WI38 (cell line): ENCODE data around the gene SMAD9.

ENCODE experiments used
- H3K4me3 ChIP-seq: 2 replicates; pipeline ENCODE4 v1.5.1; 2011; ENCODE audit warnings: low read depth, mild to moderate bottlenecking, control low read depth, low read length
- CTCF ChIP-seq: IDR thresholded peaks from 2 replicates; pipeline ENCODE4 v1.5.1; 2012; ENCODE audit warnings: low read depth, mild to moderate bottlenecking, control low read depth, low read length

The SMAD9 gene

GRCh38 chr13:36945078-36945477 lies 25.0 kb upstream of the SMAD9 start:
- no peak overlapping the region for H3K4me3 ChIP-seq
- TF ChIP-seq CTCF = no peak

GRCh38 chr13:36925603-36926002 lies 5.6 kb upstream of the SMAD9 start:
- no peak for TF ChIP-seq CTCF
- no peak overlapping the region for H3K4me3 ChIP-seq

- TF ChIP-seq CTCF = no peak
- H3K4me3 ChIP-seq = no peak overlapping the region
These were observed 4.0 kb upstream of the SMAD9 start for GRCh38 chr13:36924001-36924400.

- no peak overlapping the region for H3K4me3 ChIP-seq
- no peak for TF ChIP-seq CTCF
These were observed 1.7 kb upstream of the SMAD9 start for GRCh38 chr13:36921631-36922301.

GRCh38 chr13:36920616-36921185 lies 663 bp upstream of the SMAD9 start:
- no peak for TF ChIP-seq CTCF
- peak overlapping the region; percentile 51 for H3K4me3 ChIP-seq

- peak overlapping the region; percentile 74 for H3K4me3 ChIP-seq
- no peak for TF ChIP-seq CTCF
These were observed 736 bp downstream of the SMAD9 start for GRCh38 chr13:36919171-36919832.
